Measurements from ENCODE around the gene TSTD2. TPM values are rescaled to one million over a fixed set of nuclear protein-coding genes. Genes with fewer than 3 reads are reported as not detected.

TSTD2 gene
- total RNA-seq, 1 experiment from 2014 or later = 18.0 TPM

DNA sequence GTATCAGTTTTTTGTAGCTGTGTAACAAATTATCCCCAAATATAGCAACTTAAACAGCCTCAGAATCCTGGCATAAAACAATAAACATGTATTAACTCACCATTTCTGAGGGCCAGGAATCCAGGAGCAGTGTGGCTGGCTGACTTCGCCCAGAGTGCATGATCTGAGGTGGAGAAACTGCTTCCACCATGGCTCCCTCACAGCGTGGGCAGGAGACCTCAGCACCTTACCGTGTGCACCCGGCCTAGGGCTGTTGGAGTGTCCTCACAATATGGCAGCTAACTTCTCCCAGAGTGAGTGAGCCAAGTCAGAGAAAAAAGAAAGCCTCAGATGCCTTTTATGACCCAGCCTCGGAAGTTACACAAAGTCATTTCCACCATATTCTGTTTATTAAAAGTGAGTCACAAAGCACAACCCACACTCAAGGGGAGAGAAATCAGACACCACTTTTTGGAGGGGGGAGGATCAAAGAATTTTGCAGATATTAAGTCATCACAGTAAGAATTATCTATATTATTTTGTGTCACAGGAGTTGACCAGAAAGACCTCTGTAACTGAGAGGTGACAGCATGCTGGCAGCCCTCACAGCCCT is 59.6 kb downstream of the TSTD2 start:
- H3K27ac Mint-ChIP-seq (ENCODE audit: low read depth, unreplicated experiment) = no peak overlapping the region
- H3K4me3 Mint-ChIP-seq (ENCODE audit: unreplicated experiment) = no peak overlapping the region
- CTCF ChIA-PET = interaction anchor here (0.7 to 1.2 kb wide), 2 partner anchors 29 to 105 kb away, joined by 3 to 6 read pairs; no protein-coding TSS in a partner anchor
- no peak for DNase-seq (ENCODE audit: unreplicated experiment)
- POLR2A ChIA-PET = interaction anchor here (0.6 to 0.7 kb wide), 2 partner anchors 48 to 192 kb away, joined by 3 read pairs; no protein-coding TSS in a partner anchor
- peaks cover 8% of the 10 kb centered on the region for H3K36me3 Mint-ChIP-seq (ENCODE audit: insufficient read depth, unreplicated experiment)
- intact Hi-C loops (cut with micrococcal nuclease) = no loop called here
- H3K9me3 Mint-ChIP-seq (ENCODE audit: unreplicated experiment) = no peaks in the 10 kb centered on the region
- H3K27me3 Mint-ChIP-seq (ENCODE audit: insufficient read depth, unreplicated experiment) = peaks cover 21% of the 10 kb centered on the region
- no TSS peak for BruUV-seq (replicated peaks)
- TF ChIP-seq CTCF (IDR thresholded peaks at IDR 0.05; ENCODE audit: unreplicated experiment) = no peak
- no peaks in the 10 kb centered on the region for H3K4me1 Mint-ChIP-seq (ENCODE audit: insufficient read depth, unreplicated experiment)

DNA sequence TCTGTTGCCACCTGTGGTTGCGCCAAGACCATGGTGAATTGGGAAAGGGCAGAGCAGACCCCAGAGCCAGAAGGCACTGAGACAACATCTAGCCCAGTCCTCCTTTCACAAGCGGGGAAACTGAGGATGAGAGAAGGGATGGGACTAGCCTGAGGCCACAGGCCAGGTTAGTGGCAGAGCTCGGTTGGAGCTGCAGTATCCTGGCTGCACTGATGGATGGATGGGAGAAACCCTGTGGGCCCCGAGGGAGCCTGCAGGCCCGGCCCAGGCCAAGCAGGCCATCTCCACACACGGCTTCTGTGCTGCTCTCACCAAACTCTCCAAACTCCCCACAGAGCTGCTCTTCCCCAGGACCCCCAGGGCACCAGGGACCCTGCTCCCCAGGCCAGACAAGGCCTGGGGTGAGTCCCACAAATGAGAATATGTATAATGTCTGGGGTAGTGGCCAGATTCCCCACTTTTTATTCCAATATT is 60.2 kb downstream of the TSTD2 start:
- peaks cover 27% of the 10 kb centered on the region for H3K27me3 Mint-ChIP-seq (ENCODE audit: insufficient read depth, unreplicated experiment)
- H3K4me1 Mint-ChIP-seq (ENCODE audit: insufficient read depth, unreplicated experiment) = no peaks in the 10 kb centered on the region
- H3K36me3 Mint-ChIP-seq (ENCODE audit: insufficient read depth, unreplicated experiment) = peaks cover 8% of the 10 kb centered on the region
- intact Hi-C loops (cut with micrococcal nuclease) = no loop called here
- H3K27ac Mint-ChIP-seq (ENCODE audit: low read depth, unreplicated experiment) = no peak overlapping the region
- ChIA-PET POLR2A (interaction anchor here (0.7 kb wide), 1 partner anchor 47 kb away, joined by 3 read pairs; no protein-coding TSS in a partner anchor), CTCF (interaction anchor here (0.7 to 1.2 kb wide), 2 partner anchors 30 to 104 kb away, joined by 3 to 6 read pairs; no protein-coding TSS in a partner anchor)
- TF ChIP-seq CTCF (IDR thresholded peaks at IDR 0.05; ENCODE audit: unreplicated experiment) = no peak
- no peaks in the 10 kb centered on the region for H3K9me3 Mint-ChIP-seq (ENCODE audit: unreplicated experiment)
- no peak for DNase-seq (ENCODE audit: unreplicated experiment)
- no TSS peak for BruUV-seq (replicated peaks)
- no peak overlapping the region for H3K4me3 Mint-ChIP-seq (ENCODE audit: unreplicated experiment)

DNA sequence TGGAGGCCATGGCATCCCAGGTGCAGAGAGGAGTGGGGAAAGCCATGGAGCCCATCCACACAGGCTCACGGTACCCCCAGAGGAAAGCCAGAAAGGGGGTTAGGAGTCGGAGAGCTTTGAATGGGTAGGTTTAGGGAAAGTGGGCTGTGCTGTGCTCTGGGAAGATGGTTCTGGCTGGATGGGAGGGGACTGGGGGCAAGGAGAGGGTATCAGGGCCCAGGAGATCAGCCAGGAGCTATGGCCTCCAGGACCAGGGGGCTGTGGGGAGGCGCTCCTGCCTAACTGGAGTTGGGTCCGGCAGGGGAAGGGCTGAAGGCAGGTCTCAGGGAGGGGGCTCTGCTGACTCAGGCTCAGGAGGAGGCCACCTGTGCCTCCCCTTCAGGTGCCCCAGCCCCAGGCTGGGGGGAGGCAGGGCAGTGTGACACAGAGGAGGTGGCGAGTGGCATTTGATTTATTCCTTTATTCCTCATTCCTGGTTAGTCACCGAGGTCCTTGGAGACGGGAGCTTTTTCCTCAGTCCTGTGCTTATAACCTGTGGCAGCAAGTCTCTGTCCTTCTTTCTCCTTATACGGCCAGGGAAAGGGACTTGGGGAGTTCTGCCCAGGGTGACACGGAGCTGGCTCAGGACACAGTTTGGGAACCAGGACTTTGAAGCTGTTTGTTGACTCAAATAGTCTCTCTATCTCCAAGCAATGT is 60.8 kb downstream of the TSTD2 start:
- intact Hi-C loops (cut with micrococcal nuclease) = no loop called here
- H3K36me3 Mint-ChIP-seq (ENCODE audit: insufficient read depth, unreplicated experiment) = peaks cover 8% of the 10 kb centered on the region
- POLR2A ChIA-PET = no interaction called here
- H3K27me3 Mint-ChIP-seq (ENCODE audit: insufficient read depth, unreplicated experiment) = peaks cover 29% of the 10 kb centered on the region
- no peak for DNase-seq (ENCODE audit: unreplicated experiment)
- CTCF ChIA-PET = interaction anchor here (1.0 to 1.2 kb wide), 2 partner anchors 26 to 104 kb away, joined by 3 to 6 read pairs; no protein-coding TSS in a partner anchor
- BruUV-seq (replicated peaks) = no TSS peak
- no peaks in the 10 kb centered on the region for H3K4me1 Mint-ChIP-seq (ENCODE audit: insufficient read depth, unreplicated experiment)
- no peaks in the 10 kb centered on the region for H3K9me3 Mint-ChIP-seq (ENCODE audit: unreplicated experiment)
- no peak overlapping the region for H3K4me3 Mint-ChIP-seq (ENCODE audit: unreplicated experiment)
- TF ChIP-seq CTCF (IDR thresholded peaks at IDR 0.05; ENCODE audit: unreplicated experiment) = no peak
- H3K27ac Mint-ChIP-seq (ENCODE audit: low read depth, unreplicated experiment) = no peak overlapping the region

GRCh38 chr9:97571664-97572063 is 61.5 kb downstream of the TSTD2 start:
- BruUV-seq (replicated peaks) = no TSS peak
- Mint-ChIP-seq H3K4me1 (ENCODE audit: insufficient read depth, unreplicated experiment) (no peaks in the 10 kb centered on the region), H3K4me3 (ENCODE audit: unreplicated experiment) (no peak overlapping the region), H3K27ac (ENCODE audit: low read depth, unreplicated experiment) (no peak overlapping the region), H3K9me3 (ENCODE audit: unreplicated experiment) (no peaks in the 10 kb centered on the region), H3K36me3 (ENCODE audit: insufficient read depth, unreplicated experiment) (peaks cover 8% of the 10 kb centered on the region), H3K27me3 (ENCODE audit: insufficient read depth, unreplicated experiment) (peaks cover 29% of the 10 kb centered on the region)
- no peak for DNase-seq (ENCODE audit: unreplicated experiment)
- CTCF ChIA-PET = interaction anchor here (1.0 to 1.5 kb wide), 2 partner anchors 10 to 27 kb away, joined by 3 read pairs; no protein-coding TSS in a partner anchor
- intact Hi-C loops (cut with micrococcal nuclease) = no loop called here
- TF ChIP-seq CTCF (IDR thresholded peaks at IDR 0.05; ENCODE audit: unreplicated experiment) = no peak
- POLR2A ChIA-PET = no interaction called here

Measured in MCF 10A (cell line).